RWPE2 (cell line): ENCODE results near the gene RUSF1.
A peak's percentile ranks its signal among the peaks of the same experiment; 100 is the strongest.
"Not testable (repeated sequence)": the region's sequence is repeated elsewhere in the genome, so short reads cannot be mapped to it uniquely, and the experiment has no call there.

ENCODE experiments used
- ATAC-seq: fragments of 200-7000 bp; cut with Tn5 transposase; 3 replicates; pipeline ENCODE4 v1.9.1; 2021; ENCODE audit warnings: low read depth
- DNase-seq: peaks from one replicate; pipeline ENCODE4 v3.0.0-alpha.2; 2020; ENCODE audit warnings: low spot score
- H3K27ac ChIP-seq: fragments of 450-650 bp; 2 replicates; pipeline ENCODE4 v1.5.1; 2017; ENCODE audit warnings: mild to moderate bottlenecking; ENCODE audit not compliant: poor library complexity, severe bottlenecking
- H3K27me3 ChIP-seq: fragments of 250-450 bp; sonication (Bioruptor Pico); 2 replicates; pipeline ENCODE4 v1.5.1; 2021; ENCODE audit warnings: mild to moderate bottlenecking, moderate library complexity; ENCODE audit not compliant: insufficient read depth, poor library complexity, severe bottlenecking
- H3K36me3 ChIP-seq: fragments of 250-450 bp; sonication (Bioruptor Pico); 2 replicates; pipeline ENCODE4 v1.5.1; 2020; ENCODE audit warnings: low read depth, mild to moderate bottlenecking, moderate library complexity
- H3K4me1 ChIP-seq: fragments of 250-450 bp; sonication (Bioruptor Pico); 2 replicates; pipeline ENCODE4 v1.5.1; 2021; ENCODE audit warnings: mild to moderate bottlenecking, moderate library complexity; ENCODE audit not compliant: insufficient read depth, poor library complexity, severe bottlenecking
- H3K4me3 ChIP-seq: fragments of 250-450 bp; sonication (Bioruptor Pico); 2 replicates; pipeline ENCODE4 v1.5.1; 2021; ENCODE audit warnings: mild to moderate bottlenecking, moderate library complexity; ENCODE audit not compliant: severe bottlenecking
- H3K9me3 ChIP-seq: fragments of 250-450 bp; sonication (Bioruptor Pico); 2 replicates; pipeline ENCODE4 v1.5.1; 2021; ENCODE audit warnings: mild to moderate bottlenecking, moderate library complexity; ENCODE audit not compliant: severe bottlenecking
- TF ChIP-seq, protein P1 (sequence below): fragments of 450-650 bp; IDR thresholded peaks from one replicate; pipeline ENCODE4 v1.5.1; 2017; ENCODE audit warnings: mild to moderate bottlenecking, moderate library complexity; ENCODE audit not compliant: poor library complexity, severe bottlenecking

The RUSF1 gene

DNA sequence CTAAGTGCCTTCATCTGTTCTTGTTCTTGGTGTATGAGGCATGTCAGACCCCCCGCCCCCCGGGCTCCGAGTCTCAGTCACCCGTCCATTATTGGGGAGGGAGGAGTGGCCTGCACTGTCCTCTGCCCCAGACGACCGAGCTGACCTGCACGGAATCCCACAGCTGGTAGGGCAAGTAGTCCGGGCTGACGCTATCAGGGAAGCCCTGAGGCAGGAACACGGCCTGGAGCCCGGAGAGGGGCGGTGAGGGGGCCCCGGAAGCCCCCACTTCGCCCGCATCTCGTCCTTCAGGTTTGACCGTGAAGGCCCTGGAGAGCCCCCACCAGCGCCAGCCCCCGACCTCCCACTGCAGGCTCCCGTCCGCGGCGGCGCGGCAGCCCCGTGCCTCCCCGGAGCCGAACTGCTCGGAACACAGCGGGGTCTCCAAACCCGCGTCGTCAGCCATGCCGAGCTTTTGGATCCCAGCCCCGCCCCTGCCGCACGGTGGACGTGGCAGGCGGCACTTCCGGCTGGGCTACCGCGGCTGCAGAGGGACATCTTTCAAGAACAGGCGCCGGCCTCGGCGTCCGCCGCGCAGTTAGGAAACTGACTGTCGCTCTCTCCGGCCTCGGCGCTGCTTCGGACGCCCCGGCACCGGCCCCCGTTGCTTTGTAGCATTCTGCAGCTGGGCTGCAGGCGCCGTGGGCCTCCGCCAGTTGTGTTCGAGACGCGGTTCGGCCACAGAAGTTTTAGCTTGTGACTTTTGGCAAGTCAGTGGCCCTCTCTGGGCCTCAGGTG, at the start of gene RUSF1:
Gene RUSF1 (minus strand): TSS at position 463 of the 777 bp plus-strand sequence. CDS start 18 bp downstream, at position 445.
- Histone ChIP-seq H3K27me3 (no peaks in the 10 kb centered on the region), H3K4me1 (peaks cover 4% of the 10 kb centered on the region), H3K27ac (peak within 1 kb of the TSS; percentile 54), H3K4me3 (peak within 1 kb of the TSS; percentile 98), H3K9me3 (no peaks in the 10 kb centered on the region), H3K36me3 (peaks cover 12% of the 10 kb centered on the region)
- TF ChIP-seq, protein P1, sequence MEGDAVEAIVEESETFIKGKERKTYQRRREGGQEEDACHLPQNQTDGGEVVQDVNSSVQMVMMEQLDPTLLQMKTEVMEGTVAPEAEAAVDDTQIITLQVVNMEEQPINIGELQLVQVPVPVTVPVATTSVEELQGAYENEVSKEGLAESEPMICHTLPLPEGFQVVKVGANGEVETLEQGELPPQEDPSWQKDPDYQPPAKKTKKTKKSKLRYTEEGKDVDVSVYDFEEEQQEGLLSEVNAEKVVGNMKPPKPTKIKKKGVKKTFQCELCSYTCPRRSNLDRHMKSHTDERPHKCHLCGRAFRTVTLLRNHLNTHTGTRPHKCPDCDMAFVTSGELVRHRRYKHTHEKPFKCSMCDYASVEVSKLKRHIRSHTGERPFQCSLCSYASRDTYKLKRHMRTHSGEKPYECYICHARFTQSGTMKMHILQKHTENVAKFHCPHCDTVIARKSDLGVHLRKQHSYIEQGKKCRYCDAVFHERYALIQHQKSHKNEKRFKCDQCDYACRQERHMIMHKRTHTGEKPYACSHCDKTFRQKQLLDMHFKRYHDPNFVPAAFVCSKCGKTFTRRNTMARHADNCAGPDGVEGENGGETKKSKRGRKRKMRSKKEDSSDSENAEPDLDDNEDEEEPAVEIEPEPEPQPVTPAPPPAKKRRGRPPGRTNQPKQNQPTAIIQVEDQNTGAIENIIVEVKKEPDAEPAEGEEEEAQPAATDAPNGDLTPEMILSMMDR, result no peak
- ATAC-seq (peak; percentile 87), DNase-seq (peak; percentile 87)

DNA sequence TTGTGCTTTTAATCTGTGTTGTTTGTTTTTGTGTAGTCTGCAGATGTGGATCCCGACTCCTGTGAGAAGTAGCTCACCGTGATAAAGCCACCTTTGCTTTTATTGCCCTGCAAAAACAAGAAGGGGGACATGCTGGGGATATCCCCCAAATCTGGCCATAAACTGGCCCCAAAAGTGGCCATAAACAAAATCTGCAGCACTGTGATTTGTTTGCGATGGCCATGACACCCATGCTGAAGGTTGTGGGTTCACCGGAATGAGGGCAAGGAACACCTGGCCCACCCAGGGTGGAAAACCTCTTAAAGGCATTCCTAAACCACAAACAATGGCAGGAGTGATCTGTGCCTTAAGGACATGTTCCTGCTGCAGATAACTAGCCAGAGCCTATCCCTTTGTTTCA, 34.6 kb upstream of the RUSF1 start:
- no peak for ATAC-seq
- H3K27ac ChIP-seq, result no peak overlapping the region
- no peak overlapping the region for H3K4me3 ChIP-seq
- TF ChIP-seq, protein P1, result no peak
- H3K36me3 ChIP-seq, result no peaks in the 10 kb centered on the region
- no peaks in the 10 kb centered on the region for H3K4me1 ChIP-seq
- no peak for DNase-seq
- H3K9me3 ChIP-seq, result no peaks in the 10 kb centered on the region
- H3K27me3 ChIP-seq, result peaks cover 6% of the 10 kb centered on the region

DNA sequence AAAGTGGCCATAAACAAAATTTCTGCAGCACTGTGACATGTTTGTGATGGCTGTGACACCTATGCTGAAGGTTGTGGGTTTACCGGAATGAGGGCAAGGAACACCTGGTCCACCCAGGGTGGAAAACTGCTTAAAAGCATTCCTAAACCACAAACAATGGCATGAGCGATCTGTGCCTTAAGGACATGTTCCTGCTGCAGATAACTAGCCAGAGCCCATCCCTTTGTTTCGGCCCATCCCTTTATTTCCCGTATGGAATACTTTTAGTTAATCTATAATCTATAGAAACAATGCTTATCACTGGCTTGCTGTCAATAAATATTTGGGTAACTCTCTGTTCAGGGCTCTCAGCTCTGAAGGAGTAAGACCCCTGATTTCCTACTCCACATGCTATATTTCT, 31.6 kb upstream of the RUSF1 start:
- not testable (repeated sequence) for H3K9me3 ChIP-seq, ATAC-seq, H3K4me1 ChIP-seq, H3K27ac ChIP-seq, DNase-seq, H3K36me3 ChIP-seq, H3K4me3 ChIP-seq
- peaks cover 17% of the 10 kb centered on the region for H3K27me3 ChIP-seq

DNA sequence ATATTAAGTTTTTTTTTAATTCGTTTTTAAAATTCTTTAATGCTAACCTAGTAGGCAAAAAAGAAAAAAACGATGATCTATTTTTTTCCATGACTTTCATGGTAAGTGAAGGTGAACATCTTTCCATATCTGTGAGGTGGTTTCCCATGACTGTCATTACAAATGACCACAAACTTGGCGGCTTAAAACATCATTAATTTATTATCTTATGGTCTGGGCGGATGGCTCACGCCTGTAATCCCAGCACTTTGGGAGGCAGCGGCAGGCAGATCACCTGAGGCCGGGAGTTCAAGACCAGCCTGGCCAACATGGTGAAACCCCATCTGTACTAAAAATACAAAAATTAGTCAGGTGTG, 30.0 kb upstream of the RUSF1 start:
- H3K27me3 ChIP-seq, result peaks cover 17% of the 10 kb centered on the region
- H3K27ac ChIP-seq, H3K4me1 ChIP-seq, DNase-seq, H3K4me3 ChIP-seq, H3K36me3 ChIP-seq, ATAC-seq, H3K9me3 ChIP-seq: not testable (repeated sequence)

DNA sequence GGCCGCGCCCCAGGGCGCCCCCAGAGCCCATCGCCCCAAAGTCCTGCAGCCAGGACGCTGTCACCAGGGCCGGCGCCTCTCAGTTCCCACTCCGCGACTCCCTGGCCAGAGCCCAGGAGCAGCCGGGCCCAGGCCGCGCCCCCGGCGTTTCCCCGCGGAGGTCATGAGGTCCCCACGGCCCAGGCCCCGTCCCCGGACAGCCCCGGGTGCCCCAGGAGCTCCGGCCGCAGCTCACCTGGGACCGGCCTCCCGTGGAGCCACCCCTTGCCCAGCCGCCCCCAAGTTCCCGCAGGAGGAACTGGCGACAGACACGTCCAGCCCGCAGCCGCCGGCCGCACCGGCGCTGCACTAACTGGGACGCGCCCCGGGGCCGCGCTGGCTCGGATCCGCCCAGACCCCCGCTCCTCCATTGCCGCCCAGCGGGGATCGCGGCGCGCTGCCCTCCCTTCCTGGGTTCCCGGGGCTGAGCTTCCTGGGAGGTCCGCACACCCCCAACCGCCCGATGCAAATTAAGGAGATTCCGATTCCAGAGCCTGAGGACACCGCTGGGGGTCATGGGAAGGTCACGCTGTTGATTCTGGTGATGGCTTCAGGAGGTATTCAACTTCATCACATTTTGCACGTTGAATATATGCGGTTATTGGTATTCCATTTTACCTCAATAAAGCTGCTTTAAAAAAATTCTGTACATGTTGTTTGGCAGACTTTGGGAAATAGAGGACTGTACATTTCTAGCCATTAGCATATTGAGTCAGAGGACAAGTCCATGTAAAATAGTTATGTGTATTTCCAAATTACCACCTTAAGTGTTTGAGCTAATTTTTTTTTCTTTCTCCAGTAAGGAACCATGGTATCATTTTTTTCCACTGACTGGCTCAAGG, 29.4 kb upstream of the RUSF1 start:
- Histone ChIP-seq H3K9me3 (no peaks in the 10 kb centered on the region), H3K27ac (no peak overlapping the region), H3K27me3 (peaks cover 17% of the 10 kb centered on the region), H3K36me3 (no peaks in the 10 kb centered on the region), H3K4me3 (no peak overlapping the region), H3K4me1 (no peaks in the 10 kb centered on the region)
- ATAC-seq (no peak), DNase-seq (no peak)
- TF ChIP-seq, protein P1, result no peak
